ENCODE results near the gene TGM2.
A peak's percentile ranks its signal among the peaks of the same experiment; 100 is the strongest.

Gene TGM2

DNA sequence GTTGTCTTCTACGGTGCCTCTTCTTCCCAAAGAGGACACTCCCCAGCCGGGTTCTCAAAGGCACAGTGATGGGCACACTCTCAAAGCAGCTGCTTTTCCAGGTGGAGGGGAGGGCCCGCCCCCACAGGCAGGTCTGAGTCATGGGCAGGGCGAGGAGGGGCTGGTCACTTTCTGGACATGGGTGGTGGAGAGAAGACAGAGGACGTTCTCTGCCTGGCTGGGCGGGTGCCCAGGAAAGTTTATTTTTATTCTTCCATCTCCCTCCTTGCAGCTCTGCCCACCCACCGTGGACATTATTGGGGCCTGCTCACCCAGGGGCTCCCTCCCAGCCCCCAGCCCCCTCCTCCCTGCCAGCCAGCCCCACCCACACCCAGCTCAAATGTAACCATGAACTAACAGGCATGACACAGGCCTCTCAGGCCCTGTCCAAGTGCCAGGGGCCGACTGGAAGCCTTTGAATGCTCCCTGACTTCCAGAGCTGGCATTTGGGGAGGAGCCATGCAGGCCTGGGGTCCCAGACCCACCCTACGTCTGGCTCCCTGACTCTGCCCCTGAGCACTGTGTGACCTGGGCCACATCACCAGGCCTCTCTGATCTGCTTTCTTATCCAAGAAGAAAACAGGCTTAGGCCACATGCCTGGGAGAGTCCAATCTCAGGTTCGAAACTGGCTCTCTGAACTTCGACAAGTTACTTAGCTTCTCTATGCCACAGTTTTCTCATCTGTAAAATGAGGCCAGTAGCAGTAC lies 8.0 kb downstream of the TGM2 start:
- Histone ChIP-seq H3K4me3 (no peak overlapping the region), H3K36me3 (0 out of 22 replicates have a peak, but pooled peaks cover 0 to 3% (median 0%) of the 10 kb centered on the region in 11 experiments), H3K9ac (0 out of 22 replicates have a peak overlapping the region, but pooled peaks of 1 of the 11 experiments have one; percentile 4), H3K4me1 (peaks cover 52 to 70% (median 69%) of the 10 kb centered on the region in 10 experiments), H3K4me2 (peak overlapping the region in 10 of 11 experiments; percentile 39 to 97 (median 83); a peak in 18 of 22 replicates), H3K27me3 (no peaks in the 10 kb centered on the region), H4K20me1 (no peaks in the 10 kb centered on the region), H3K27ac (peak overlapping the region in 4 of 11 experiments; percentile 50 to 92 (median 76); a peak in 5 of 22 replicates), H3K9me3 (replicated peaks in 1 of 11) (no peaks in the 10 kb centered on the region)
- no peak for TF ChIP-seq Cebpa-rat (IDR thresholded peaks at IDR 0.05)

DNA sequence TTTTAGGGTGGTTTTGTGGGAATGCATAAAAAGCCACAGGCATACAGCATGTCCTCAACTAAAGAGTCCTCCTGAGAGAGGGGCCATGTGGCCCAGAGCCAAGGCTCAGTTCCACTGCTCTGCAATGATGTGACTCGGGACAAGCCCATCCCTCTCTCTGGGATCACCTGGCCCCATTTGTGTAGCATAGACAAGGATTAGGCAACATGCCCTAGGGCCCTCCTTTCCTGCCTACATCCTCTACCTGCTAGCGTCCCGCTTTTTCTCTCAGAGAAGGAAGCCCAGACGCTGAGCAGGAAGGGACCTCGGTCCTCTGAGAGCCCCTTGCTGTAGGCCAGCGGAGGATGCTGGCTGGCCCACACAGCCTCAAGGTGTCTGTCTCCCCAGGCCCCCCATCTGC lies 8.8 kb downstream of the TGM2 start:
- no peak for TF ChIP-seq Cebpa-rat (IDR thresholded peaks at IDR 0.05)
- H3K27me3 ChIP-seq, result no peaks in the 10 kb centered on the region
- H3K4me3 ChIP-seq, result no peak overlapping the region
- no peaks in the 10 kb centered on the region for H4K20me1 ChIP-seq
- peaks cover 60 to 78% (median 76%) of the 10 kb centered on the region in 10 experiments for H3K4me1 ChIP-seq
- 0 out of 22 replicates have a peak, but pooled peaks cover 0 to 3% (median 0%) of the 10 kb centered on the region in 11 experiments for H3K36me3 ChIP-seq
- H3K9ac ChIP-seq, result peak overlapping the region in 4 of 11 experiments; percentile 26 to 64 (median 48); a peak in 4 of 22 replicates
- no peaks in the 10 kb centered on the region for H3K9me3 ChIP-seq (replicated peaks in 1 of 11)
- peak overlapping the region in 10 of 11 experiments; percentile 36 to 97 (median 83); a peak in 21 of 22 replicates for H3K4me2 ChIP-seq
- H3K27ac ChIP-seq, result peak overlapping the region in 7 of 11 experiments; percentile 3 to 93 (median 91); a peak in 11 of 22 replicates

GRCh38 chr20:38155811-38156210 lies 9.3 kb downstream of the TGM2 start:
- 0 out of 22 replicates have a peak, but pooled peaks cover 0 to 3% (median 0%) of the 10 kb centered on the region in 11 experiments for H3K36me3 ChIP-seq
- no peak for TF ChIP-seq Cebpa-rat (IDR thresholded peaks at IDR 0.05)

DNA sequence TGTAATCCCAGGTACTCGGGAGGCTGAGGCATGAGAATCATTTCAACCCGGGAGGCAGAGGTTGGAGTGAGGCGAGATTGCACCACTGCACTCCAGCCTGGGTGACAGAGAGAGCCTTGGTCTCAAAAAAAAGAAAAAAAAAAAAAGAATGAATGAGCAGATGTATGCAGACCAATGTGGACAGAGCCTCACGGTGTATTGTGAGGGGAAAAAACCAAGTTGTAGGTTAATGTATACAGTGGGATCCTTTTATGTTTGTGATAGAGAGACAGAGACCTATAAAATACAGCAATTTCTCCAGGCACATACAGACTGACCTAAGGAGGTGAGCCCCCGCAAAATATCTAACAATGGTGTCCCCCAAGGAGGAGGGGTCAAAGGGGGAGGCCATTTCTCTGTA lies 11.7 kb downstream of the TGM2 start:
- H3K9ac ChIP-seq, result peak overlapping the region in 7 of 11 experiments; percentile 70 to 80 (median 78); a peak in 12 of 22 replicates

More at GRCh38 chr20:38155811-38156210, 9.3 kb downstream of the TGM2 start:
- no peaks in the 10 kb centered on the region for H3K9me3 ChIP-seq (replicated peaks in 1 of 11)
- peak overlapping the region in 10 of 11 experiments; percentile 36 to 97 (median 83); a peak in 21 of 22 replicates for H3K4me2 ChIP-seq
- no peak overlapping the region for H3K4me3 ChIP-seq
- H3K27me3 ChIP-seq, result no peaks in the 10 kb centered on the region
- H4K20me1 ChIP-seq, result no peaks in the 10 kb centered on the region
- peak overlapping the region in 4 of 11 experiments; percentile 14 to 64 (median 48); a peak in 5 of 22 replicates for H3K9ac ChIP-seq
- H3K4me1 ChIP-seq, result peaks cover 61 to 83% (median 80%) of the 10 kb centered on the region in 10 experiments
- peak overlapping the region in 8 of 11 experiments; percentile 3 to 93 (median 89); a peak in 13 of 22 replicates for H3K27ac ChIP-seq

DNA sequence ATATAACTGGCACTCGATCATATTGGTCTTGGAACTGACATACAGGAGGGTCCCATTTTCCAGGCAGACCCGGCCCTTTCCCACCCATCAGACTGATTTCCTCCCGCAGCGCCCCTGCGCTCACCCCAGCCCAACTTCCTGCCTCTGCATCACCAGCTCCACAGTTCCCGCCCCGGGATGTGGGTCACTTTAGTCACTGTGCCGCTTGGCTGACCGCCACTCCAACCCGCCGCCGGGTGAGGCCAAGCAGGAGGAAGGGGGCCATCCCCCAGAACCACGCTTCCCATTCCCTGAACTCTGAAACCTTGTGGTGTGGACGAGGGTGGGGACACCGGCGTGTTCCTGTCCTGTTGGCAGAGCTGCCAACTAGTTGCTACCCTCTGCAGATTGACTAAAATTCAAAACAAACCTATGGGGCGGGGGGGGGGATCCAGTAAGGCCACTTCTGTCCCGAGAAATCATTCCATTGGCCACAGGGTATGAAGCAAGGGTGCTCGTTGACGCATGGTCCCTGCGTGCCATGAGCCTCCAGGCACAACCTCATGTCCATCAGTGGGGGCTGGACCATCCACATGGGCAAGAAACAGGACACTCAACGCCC lies 12.3 kb downstream of the TGM2 start:
- H3K27ac ChIP-seq, result peak overlapping the region; percentile 41 to 93 (median 84); a peak in 21 of 22 replicates
- peak overlapping the region; percentile 75 to 97 (median 83) for H3K4me2 ChIP-seq
- H3K9ac ChIP-seq, result peak overlapping the region in 10 of 11 experiments; percentile 18 to 80 (median 75); a peak in 19 of 22 replicates
- no peak for TF ChIP-seq Cebpa-rat (IDR thresholded peaks at IDR 0.05)
- H3K36me3 ChIP-seq, result no peaks in the 10 kb centered on the region
- H3K4me1 ChIP-seq, result peaks cover 63 to 99% (median 97%) of the 10 kb centered on the region in 10 experiments
- no peaks in the 10 kb centered on the region for H3K9me3 ChIP-seq (replicated peaks in 1 of 11)
- H3K4me3 ChIP-seq, result peak overlapping the region in 8 of 10 experiments; percentile 14 to 58 (median 34); a peak in 11 of 20 replicates
- H3K27me3 ChIP-seq, result no peaks in the 10 kb centered on the region
- no peaks in the 10 kb centered on the region for H4K20me1 ChIP-seq

More for the DNA sequence above, 11.7 kb downstream of the TGM2 start:
- H3K4me1 ChIP-seq, result peaks cover 69 to 99% (median 97%) of the 10 kb centered on the region in 10 experiments
- H3K9me3 ChIP-seq (replicated peaks in 1 of 11), result no peaks in the 10 kb centered on the region
- no peaks in the 10 kb centered on the region for H4K20me1 ChIP-seq
- peak overlapping the region in 10 of 11 experiments; percentile 57 to 93 (median 86); a peak in 18 of 22 replicates for H3K27ac ChIP-seq
- TF ChIP-seq Cebpa-rat (IDR thresholded peaks at IDR 0.05), result no peak
- no peaks in the 10 kb centered on the region for H3K36me3 ChIP-seq
- H3K4me3 ChIP-seq, result no peak overlapping the region
- H3K4me2 ChIP-seq, result peak overlapping the region; percentile 75 to 97 (median 83)
- no peaks in the 10 kb centered on the region for H3K27me3 ChIP-seq

- peaks cover 57 to 99% (median 94%) of the 10 kb centered on the region in 10 experiments for H3K4me1 ChIP-seq
- no peaks in the 10 kb centered on the region for H3K36me3 ChIP-seq
- H3K27me3 ChIP-seq, result no peaks in the 10 kb centered on the region
- peak overlapping the region in 8 of 10 experiments; percentile 14 to 58 (median 34); a peak in 10 of 20 replicates for H3K4me3 ChIP-seq
- peak overlapping the region; percentile 41 to 93 (median 84); a peak in 21 of 22 replicates for H3K27ac ChIP-seq
- peak overlapping the region; percentile 75 to 97 (median 83) for H3K4me2 ChIP-seq
- TF ChIP-seq Cebpa-rat (IDR thresholded peaks at IDR 0.05), result no peak
- H3K9ac ChIP-seq, result peak overlapping the region in 9 of 11 experiments; percentile 44 to 80 (median 75); a peak in 18 of 22 replicates
- no peaks in the 10 kb centered on the region for H4K20me1 ChIP-seq
- no peaks in the 10 kb centered on the region for H3K9me3 ChIP-seq (replicated peaks in 1 of 11)
Observed at GRCh38 chr20:38152175-38152620, 12.9 kb downstream of the TGM2 start.

GRCh38 chr20:38151455-38151854 lies 13.6 kb downstream of the TGM2 start:
- Histone ChIP-seq H3K27ac (peak overlapping the region in 10 of 11 experiments; percentile 57 to 93 (median 86); a peak in 19 of 22 replicates), H3K9ac (peak overlapping the region in 9 of 11 experiments; percentile 44 to 80 (median 75); a peak in 16 of 22 replicates), H3K4me2 (peak overlapping the region; percentile 75 to 97 (median 83))

More at GRCh38 chr20:38151455-38151854, 13.6 kb downstream of the TGM2 start:
- no peaks in the 10 kb centered on the region for H3K27me3 ChIP-seq
- H3K9me3 ChIP-seq (replicated peaks in 1 of 11), result no peaks in the 10 kb centered on the region
- H4K20me1 ChIP-seq, result no peaks in the 10 kb centered on the region
- peaks cover 57 to 100% (median 95%) of the 10 kb centered on the region in 10 experiments for H3K4me1 ChIP-seq
- H3K4me3 ChIP-seq, result peak overlapping the region in 1 of 10 experiments; percentile 58; a peak in 2 of 20 replicates
- H3K36me3 ChIP-seq, result no peaks in the 10 kb centered on the region
- TF ChIP-seq Cebpa-rat (IDR thresholded peaks at IDR 0.05), result no peak

Data from BLaER1 treated with 17β-estradiol and CSF1 and Interleukin-3, amounts not matched to agents 10 nM and 100 nM (cell line).